Kidney (tissue), 14 donors: ENCODE data around the gene SIAH3. TPM values are rescaled to one million over a fixed set of nuclear protein-coding genes. Genes with fewer than 3 reads are reported as not detected.

ENCODE experiments used
- DNase-seq, 5 donors: peaks; one replicate each; pipeline ENCODE4 v3.0.0-alpha.2; 2013 to 2020
- FAIRE-seq: peaks from 2 replicates; lab custom pipeline; 2012; peaks lifted over from hg19 to GRCh38; lab: Jason Lieb, UNC
- H3K27ac ChIP-seq, 2 donors: one replicate each; pipeline ENCODE4 v1.7.0; 2013; ENCODE audit warnings: low read depth in 2 of 2, low read length in 2 of 2, inconsistent platforms in 1 of 2
- H3K27me3 ChIP-seq: one replicate; pipeline ENCODE4 v1.7.1; 2013; ENCODE audit warnings: low read length, inconsistent platforms; ENCODE audit not compliant: control insufficient read depth, insufficient read depth
- H3K36me3 ChIP-seq, 3 donors: one replicate each; pipeline versions ENCODE4 v1.7.0 to v1.7.1; 2013; ENCODE audit warnings: low read length in 3 of 3, control low read depth in 1 of 3, inconsistent platforms in 1 of 3; ENCODE audit not compliant: insufficient read depth in 3 of 3, control insufficient read depth in 2 of 3
- H3K4me1 ChIP-seq, 3 donors: one replicate each; pipeline versions ENCODE4 v1.7.0 to v1.7.1; 2013; ENCODE audit warnings: low read length in 3 of 3, inconsistent platforms in 1 of 3, low read depth in 1 of 3; ENCODE audit not compliant: control insufficient read depth in 2 of 3, insufficient read depth in 2 of 3
- H3K4me3 ChIP-seq, 3 donors: one replicate each; pipeline versions ENCODE4 v1.7.0 to v1.8.1; 2013; ENCODE audit warnings: low read length in 3 of 3, control low read depth in 1 of 3, inconsistent platforms in 1 of 3
- H3K9ac ChIP-seq, 3 donors: one replicate each; pipeline versions ENCODE4 v1.7.0 to v1.7.1; 2013; ENCODE audit warnings: low read length in 3 of 3, control low read depth in 1 of 3, inconsistent platforms in 1 of 3
- H3K9me3 ChIP-seq, 3 donors: one replicate each; pipeline versions ENCODE4 v1.7.0 to v1.7.1; 2013; ENCODE audit warnings: low read length in 3 of 3, control low read depth in 1 of 3, inconsistent platforms in 1 of 3; ENCODE audit not compliant: control insufficient read depth in 2 of 3, insufficient read depth in 1 of 3
- CTCF ChIP-seq: IDR thresholded peaks from 3 replicates; pipeline ENCODE4 v1.5.1; 2012; ENCODE audit warnings: mild to moderate bottlenecking, moderate library complexity, borderline replicate concordance; ENCODE audit not compliant: insufficient read depth; ENCODE audit errors: extremely low read depth
- intact Hi-C: fragments of 100-400 bp; cut with DNase I; formaldehyde crosslinking; loops from one replicate; pipeline ENCODE4 v1.11.1; 2022
- polyA plus RNA-seq: library from polyadenylated mRNA; stranded (reverse); fragments of 350-450 nt; fragmentation: Illumina TruSeq; extraction: RNeasy Lipid Tissue Mini Kit (QIAGEN cat#74804); gene quantifications from one replicate; pipeline ENCODE4 v1.2.3, GENCODE V29; 2014; ENCODE audit warnings: low read depth, low replicate concordance; ENCODE audit not compliant: insufficient read depth
- total RNA-seq: library from RNA; stranded (reverse); fragmentation: NEBNext Ultra II Directional; extraction: Animal tissue kit (Norgen Biotek cat#: 25700); gene quantifications from one replicate; pipeline ENCODE4 v1.2.1, GENCODE V29; 2021
- donor health status: control.
- donor health status: control.
- donor health status: control.
- donor health status: control.
- donor health status: control.
- donor health status: DM: yes; HTN: yes; CAD: no.
- donor health status: Normal renal cell carcinoma (clear cell type).

SIAH3 gene
- total and polyA plus RNA-seq, 2 donors from 2014 or later, result 0.03 to 0.41 TPM

- no peaks in the 10 kb centered on the region for H3K27me3 ChIP-seq
- intact Hi-C loops, result no loop called here
These were observed 403 bp upstream of the SIAH3 start for GRCh38 chr13:45851956-45852355.

GRCh38 chr13:45850027-45850613 lies 1.4 kb downstream of the SIAH3 start:
- H3K27ac ChIP-seq, result no peak overlapping the region
- intact Hi-C loops, result no loop called here
- H3K9ac ChIP-seq, result peak overlapping the region in 1 of 3 donors; percentile 44
- no peak for TF ChIP-seq CTCF
- H3K4me3 ChIP-seq, result peak overlapping the region in 2 of 3 donors; percentile 37 to 56
- DNase-seq (peak in 3 of 5 donors; percentile 32 to 68 (median 34)), FAIRE-seq (no peak)
- no peaks in the 10 kb centered on the region for H3K9me3 ChIP-seq
- no peaks in the 10 kb centered on the region for H3K36me3 ChIP-seq
- H3K4me1 ChIP-seq, result peaks cover 0 to 21% (median 16%) of the 10 kb centered on the region in 3 donors
- H3K27me3 ChIP-seq, result no peaks in the 10 kb centered on the region

More at GRCh38 chr13:45851956-45852355, 403 bp upstream of the SIAH3 start:
- FAIRE-seq (no peak), DNase-seq (no peak)
- no peaks in the 10 kb centered on the region for H3K9me3 ChIP-seq
- H3K27ac ChIP-seq, result no peak overlapping the region
- H3K36me3 ChIP-seq, result no peaks in the 10 kb centered on the region
- H3K9ac ChIP-seq, result no peak overlapping the region
- peak overlapping the region in 2 of 3 donors; percentile 22 to 56 for H3K4me3 ChIP-seq
- H3K4me1 ChIP-seq, result peaks cover 0 to 18% (median 14%) of the 10 kb centered on the region in 3 donors
- no peak for TF ChIP-seq CTCF

- intact Hi-C loops, result no loop called here
These were observed 2.1 kb downstream of the SIAH3 start for GRCh38 chr13:45849408-45849807.

More at GRCh38 chr13:45849408-45849807, 2.1 kb downstream of the SIAH3 start:
- H3K4me3 ChIP-seq, result no peak overlapping the region
- TF ChIP-seq CTCF, result no peak
- no peaks in the 10 kb centered on the region for H3K9me3 ChIP-seq
- H3K4me1 ChIP-seq, result peaks cover 0 to 21% (median 16%) of the 10 kb centered on the region in 3 donors
- DNase-seq (no peak), FAIRE-seq (no peak)
- no peaks in the 10 kb centered on the region for H3K27me3 ChIP-seq
- H3K9ac ChIP-seq, result no peak overlapping the region
- no peak overlapping the region for H3K27ac ChIP-seq
- no peaks in the 10 kb centered on the region for H3K36me3 ChIP-seq
